Tibial artery (tissue), 4 donors: Measurements from ENCODE around the gene FBXO41.

Experiments
- DNase-seq, 2 donors: peaks; one replicate each; pipeline ENCODE4 v3.0.0-alpha.2; 2019
- H3K27ac ChIP-seq, 2 donors: fragments of 200-600 bp; sonication (generic) in 1 of 2; 1 replicate in 1 of 2; 2 replicates in 1 of 2; pipeline ENCODE4 v1.5.1; 2018 to 2019; ENCODE audit warnings: mild to moderate bottlenecking in 1 of 2
- H3K27me3 ChIP-seq, 2 donors: fragments of 200-600 bp; sonication (generic) in 1 of 2; one replicate each; pipeline versions ENCODE4 v1.5.1 to v1.6.0; 2016 to 2019
- H3K36me3 ChIP-seq, 3 donors: fragments of 200-600 bp; sonication (generic) in 2 of 3; one replicate each; pipeline ENCODE4 v1.5.1; 2016 to 2019; ENCODE audit warnings: mild to moderate bottlenecking in 2 of 3
- H3K4me1 ChIP-seq, 4 donors: fragments of 200-600 bp; sonication (generic) in 2 of 4; 1 replicate in 3 of 4; 2 replicates in 1 of 4; pipeline ENCODE4 v1.5.1; 2016 to 2019
- H3K4me3 ChIP-seq, 2 donors: fragments of 200-600 bp; sonication (generic) in 1 of 2; 1 replicate in 1 of 2; 2 replicates in 1 of 2; pipeline ENCODE4 v1.5.1; 2018 to 2019; ENCODE audit warnings: mild to moderate bottlenecking in 2 of 2
- H3K9me3 ChIP-seq, 3 donors: fragments of 200-600 bp; sonication (generic) in 1 of 3; one replicate each; pipeline ENCODE4 v1.5.1; 2016 to 2019
- intact Hi-C: fragments of 100-400 bp; cut with DNase I; formaldehyde crosslinking; loops from one replicate; pipeline ENCODE4 v1.15.0; 2023; ENCODE audit warnings: low total_unique reads
- TF ChIP-seq, protein P1 (sequence below), 2 experiments: fragments of 200-600 bp in 1 of 2; fragments of 450-650 bp in 1 of 2; IDR thresholded peaks; one replicate each; pipeline ENCODE4 v1.5.1; 2017 to 2019; ENCODE audit warnings: antibody characterized with exemption in 2 of 2, mild to moderate bottlenecking in 1 of 2, moderate library complexity in 1 of 2

FBXO41 gene

GRCh38 chr2:73314441-73314840 is 30.2 kb upstream of the FBXO41 start:
- no peaks in the 10 kb centered on the region for H3K36me3 ChIP-seq
- TF ChIP-seq, protein P1, sequence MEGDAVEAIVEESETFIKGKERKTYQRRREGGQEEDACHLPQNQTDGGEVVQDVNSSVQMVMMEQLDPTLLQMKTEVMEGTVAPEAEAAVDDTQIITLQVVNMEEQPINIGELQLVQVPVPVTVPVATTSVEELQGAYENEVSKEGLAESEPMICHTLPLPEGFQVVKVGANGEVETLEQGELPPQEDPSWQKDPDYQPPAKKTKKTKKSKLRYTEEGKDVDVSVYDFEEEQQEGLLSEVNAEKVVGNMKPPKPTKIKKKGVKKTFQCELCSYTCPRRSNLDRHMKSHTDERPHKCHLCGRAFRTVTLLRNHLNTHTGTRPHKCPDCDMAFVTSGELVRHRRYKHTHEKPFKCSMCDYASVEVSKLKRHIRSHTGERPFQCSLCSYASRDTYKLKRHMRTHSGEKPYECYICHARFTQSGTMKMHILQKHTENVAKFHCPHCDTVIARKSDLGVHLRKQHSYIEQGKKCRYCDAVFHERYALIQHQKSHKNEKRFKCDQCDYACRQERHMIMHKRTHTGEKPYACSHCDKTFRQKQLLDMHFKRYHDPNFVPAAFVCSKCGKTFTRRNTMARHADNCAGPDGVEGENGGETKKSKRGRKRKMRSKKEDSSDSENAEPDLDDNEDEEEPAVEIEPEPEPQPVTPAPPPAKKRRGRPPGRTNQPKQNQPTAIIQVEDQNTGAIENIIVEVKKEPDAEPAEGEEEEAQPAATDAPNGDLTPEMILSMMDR (IDR thresholded peaks at IDR 0.05): no peak
- no peak overlapping the region for H3K4me3 ChIP-seq
- H3K9me3 ChIP-seq: no peaks in the 10 kb centered on the region
- intact Hi-C loops: no loop called here
- DNase-seq: no peak
- H3K27ac ChIP-seq: no peak overlapping the region
- H3K4me1 ChIP-seq: no peaks in the 10 kb centered on the region
- peaks cover 0 to 8% of the 10 kb centered on the region in 2 donors for H3K27me3 ChIP-seq

DNA sequence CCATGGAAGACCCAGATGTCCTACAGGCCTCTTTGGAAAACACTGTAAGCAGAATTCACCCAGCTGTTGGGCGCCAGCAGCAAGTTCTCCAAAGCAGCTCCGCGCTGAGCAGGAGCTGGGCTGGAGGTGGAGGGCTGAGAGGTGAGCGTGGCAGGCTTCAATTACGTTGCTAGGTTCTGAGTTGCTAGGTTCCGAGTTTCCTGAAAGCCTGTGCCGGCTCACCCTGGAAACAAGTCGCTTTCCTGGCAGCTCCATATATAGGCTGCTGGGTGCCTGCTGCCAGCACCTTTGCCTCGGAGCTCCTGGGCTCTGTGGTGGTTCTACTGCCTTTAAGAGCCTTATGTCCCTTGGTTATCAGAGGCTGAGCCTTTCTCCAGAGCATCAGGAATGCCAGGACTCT is 23.4 kb upstream of the FBXO41 start:
- intact Hi-C loops: no loop called here
- DNase-seq: no peak
- H3K9me3 ChIP-seq: no peaks in the 10 kb centered on the region
- no peak overlapping the region for H3K4me3 ChIP-seq
- TF ChIP-seq, protein P1 (IDR thresholded peaks at IDR 0.05): no peak
- no peaks in the 10 kb centered on the region for H3K36me3 ChIP-seq
- H3K4me1 ChIP-seq: no peaks in the 10 kb centered on the region
- H3K27me3 ChIP-seq: no peaks in the 10 kb centered on the region
- no peak overlapping the region for H3K27ac ChIP-seq

DNA sequence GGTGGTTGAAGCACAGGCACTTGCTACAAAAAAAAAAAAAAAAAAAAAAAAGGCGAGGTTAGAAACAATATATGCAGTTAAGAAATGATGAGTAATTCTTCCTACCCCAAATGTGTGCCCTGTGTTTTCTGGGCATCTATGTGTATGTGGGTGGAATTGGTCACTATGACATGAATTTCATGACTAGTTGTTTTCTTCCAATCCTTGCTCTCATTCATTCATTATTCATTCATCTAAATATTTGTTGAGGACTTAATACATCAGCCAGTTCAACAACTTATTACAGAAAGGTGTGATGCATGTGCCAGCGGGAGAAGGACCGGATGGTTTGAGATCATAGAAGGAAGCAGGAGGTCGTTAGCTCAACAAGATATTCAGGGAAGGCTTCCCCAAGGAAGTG is 17.4 kb upstream of the FBXO41 start:
- no peak overlapping the region for H3K27ac ChIP-seq
- peaks cover 0 to 13% of the 10 kb centered on the region in 2 donors for H3K27me3 ChIP-seq
- no peaks in the 10 kb centered on the region for H3K36me3 ChIP-seq
- peak in 1 of 2 donors; percentile 1 for DNase-seq
- H3K9me3 ChIP-seq: no peaks in the 10 kb centered on the region
- no peaks in the 10 kb centered on the region for H3K4me1 ChIP-seq
- H3K4me3 ChIP-seq: no peak overlapping the region
- TF ChIP-seq, protein P1 (IDR thresholded peaks at IDR 0.05): no peak
- intact Hi-C loops: no loop called here

GRCh38 chr2:73300926-73301325 is 16.6 kb upstream of the FBXO41 start:
- peaks cover 0 to 15% of the 10 kb centered on the region in 2 donors for H3K27me3 ChIP-seq
- H3K27ac ChIP-seq: no peak overlapping the region
- no peak overlapping the region for H3K4me3 ChIP-seq
- no peaks in the 10 kb centered on the region for H3K4me1 ChIP-seq
- intact Hi-C loops: no loop called here
- TF ChIP-seq, protein P1 (IDR thresholded peaks at IDR 0.05): no peak
- DNase-seq: peak in 1 of 2 donors; percentile 27
- no peaks in the 10 kb centered on the region for H3K36me3 ChIP-seq
- H3K9me3 ChIP-seq: no peaks in the 10 kb centered on the region

GRCh38 chr2:73297586-73297985 is 13.3 kb upstream of the FBXO41 start:
- Histone ChIP-seq H3K4me1 (peaks cover 0 to 12% (median 7%) of the 10 kb centered on the region in 4 donors), H3K27me3 (peaks cover 0 to 48% of the 10 kb centered on the region in 2 donors), H3K9me3 (no peaks in the 10 kb centered on the region), H3K27ac (no peak overlapping the region), H3K36me3 (no peaks in the 10 kb centered on the region), H3K4me3 (no peak overlapping the region)
- intact Hi-C loops: no loop called here
- TF ChIP-seq, protein P1 (IDR thresholded peaks at IDR 0.05): no peak
- no peak for DNase-seq

GRCh38 chr2:73297151-73297559 is 12.9 kb upstream of the FBXO41 start:
- TF ChIP-seq, protein P1 (IDR thresholded peaks at IDR 0.05): no peak
- H3K4me3 ChIP-seq: no peak overlapping the region
- DNase-seq: no peak
- H3K9me3 ChIP-seq: no peaks in the 10 kb centered on the region
- H3K36me3 ChIP-seq: no peaks in the 10 kb centered on the region
- peaks cover 0 to 15% (median 7%) of the 10 kb centered on the region in 4 donors for H3K4me1 ChIP-seq
- peaks cover 0 to 53% of the 10 kb centered on the region in 2 donors for H3K27me3 ChIP-seq
- no peak overlapping the region for H3K27ac ChIP-seq
- intact Hi-C loops: no loop called here
